ENCODE results near the gene SIL1. TPM values are rescaled to one million over a fixed set of nuclear protein-coding genes. Genes with fewer than 3 reads are reported as not detected.

The SIL1 gene
- total RNA-seq, 1 donor from 2014 or later = 29.9 TPM

DNA sequence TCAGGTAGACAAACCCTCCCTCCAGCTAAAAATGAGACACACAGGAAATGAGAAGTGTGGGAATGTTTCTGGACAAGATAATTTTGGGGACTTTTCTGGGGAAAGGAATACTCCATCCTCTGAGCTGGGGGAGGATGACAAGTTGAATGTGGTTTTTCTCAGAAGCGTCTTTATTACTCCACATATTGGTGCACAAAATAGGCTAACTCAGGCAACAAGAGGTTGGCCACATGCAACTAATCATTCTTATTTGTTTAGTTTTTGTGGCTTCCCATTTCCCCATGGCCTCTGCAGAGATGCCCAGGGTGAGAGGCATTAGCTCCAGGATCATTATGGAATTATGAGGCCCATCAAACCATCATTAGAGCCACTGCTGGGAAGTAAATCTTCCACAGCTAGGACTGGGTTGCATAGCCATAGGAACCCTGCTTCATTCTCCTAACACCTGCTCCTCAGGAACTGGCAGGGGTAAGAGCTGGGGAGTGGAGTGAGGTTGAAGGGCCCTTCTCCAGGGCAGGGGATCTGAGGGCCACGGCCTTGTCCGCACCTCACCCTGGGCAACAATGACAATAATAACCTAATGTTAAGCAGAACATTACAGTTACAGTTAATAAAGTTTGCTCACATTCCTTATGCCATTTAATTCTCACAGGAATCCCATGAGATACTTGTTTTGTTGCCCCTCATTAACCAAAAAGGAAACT is 9.3 kb upstream of the SIL1 start:
- Histone ChIP-seq H3K27me3 (ENCODE audit: control insufficient read depth, insufficient read depth, low read length) (no peaks in the 10 kb centered on the region), H3K36me3 (ENCODE audit: control insufficient read depth, insufficient read depth, low read length) (no peaks in the 10 kb centered on the region), H3K4me3 (ENCODE audit: low read depth, low read length) (no peak overlapping the region)
- TF ChIP-seq, protein P1, sequence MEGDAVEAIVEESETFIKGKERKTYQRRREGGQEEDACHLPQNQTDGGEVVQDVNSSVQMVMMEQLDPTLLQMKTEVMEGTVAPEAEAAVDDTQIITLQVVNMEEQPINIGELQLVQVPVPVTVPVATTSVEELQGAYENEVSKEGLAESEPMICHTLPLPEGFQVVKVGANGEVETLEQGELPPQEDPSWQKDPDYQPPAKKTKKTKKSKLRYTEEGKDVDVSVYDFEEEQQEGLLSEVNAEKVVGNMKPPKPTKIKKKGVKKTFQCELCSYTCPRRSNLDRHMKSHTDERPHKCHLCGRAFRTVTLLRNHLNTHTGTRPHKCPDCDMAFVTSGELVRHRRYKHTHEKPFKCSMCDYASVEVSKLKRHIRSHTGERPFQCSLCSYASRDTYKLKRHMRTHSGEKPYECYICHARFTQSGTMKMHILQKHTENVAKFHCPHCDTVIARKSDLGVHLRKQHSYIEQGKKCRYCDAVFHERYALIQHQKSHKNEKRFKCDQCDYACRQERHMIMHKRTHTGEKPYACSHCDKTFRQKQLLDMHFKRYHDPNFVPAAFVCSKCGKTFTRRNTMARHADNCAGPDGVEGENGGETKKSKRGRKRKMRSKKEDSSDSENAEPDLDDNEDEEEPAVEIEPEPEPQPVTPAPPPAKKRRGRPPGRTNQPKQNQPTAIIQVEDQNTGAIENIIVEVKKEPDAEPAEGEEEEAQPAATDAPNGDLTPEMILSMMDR (IDR thresholded peaks at IDR 0.05; ENCODE audit: insufficient read depth, low read length, poor library complexity, severe bottlenecking) = no peak
- DNase-seq (ENCODE audit: low read depth) = no peak

DNA sequence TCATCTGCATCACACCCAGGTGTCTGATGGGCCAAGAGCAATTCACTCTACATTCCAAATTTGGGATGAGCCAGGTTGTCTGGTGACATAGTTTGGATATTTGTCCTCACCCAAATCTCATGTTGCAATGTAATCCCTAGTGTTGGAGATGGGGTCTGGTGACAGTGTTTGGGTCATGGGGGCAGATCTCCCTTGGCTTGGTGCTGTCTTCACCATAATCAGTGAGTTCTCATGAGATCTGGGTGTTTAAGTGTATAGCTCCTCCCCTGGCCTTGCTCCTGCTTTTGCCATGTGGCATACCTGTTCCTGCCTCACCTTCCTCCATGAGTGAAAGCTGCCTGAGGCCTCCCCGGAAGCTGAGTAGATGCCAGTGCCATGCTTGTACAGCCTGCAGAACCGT is 7.4 kb upstream of the SIL1 start:
- TF ChIP-seq, protein P1 (IDR thresholded peaks at IDR 0.05; ENCODE audit: insufficient read depth, low read length, poor library complexity, severe bottlenecking) = no peak

DNA sequence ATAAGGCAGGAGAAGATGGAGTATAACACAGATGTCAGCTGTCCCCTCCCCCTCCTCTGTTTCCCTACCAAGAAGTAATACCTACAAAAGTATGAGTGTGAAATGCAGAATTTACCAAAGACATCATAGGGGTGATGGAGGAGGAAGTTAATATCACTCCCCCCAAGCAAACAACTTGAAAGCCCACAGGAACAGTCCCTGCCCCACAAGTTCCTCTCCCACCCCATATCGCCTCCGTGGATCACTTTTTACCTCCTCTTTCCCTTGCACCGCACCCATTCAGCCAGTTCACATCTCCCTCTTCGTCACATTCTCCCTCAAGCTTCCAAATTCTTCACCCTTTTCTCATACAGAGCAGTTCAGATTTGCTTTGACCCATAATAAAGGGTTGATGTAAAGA is 7.0 kb upstream of the SIL1 start:
- Histone ChIP-seq H3K4me3 (ENCODE audit: low read depth, low read length) (no peak overlapping the region), H3K27me3 (ENCODE audit: control insufficient read depth, insufficient read depth, low read length) (no peaks in the 10 kb centered on the region), H3K36me3 (ENCODE audit: control insufficient read depth, insufficient read depth, low read length) (no peaks in the 10 kb centered on the region)
- DNase-seq (ENCODE audit: low read depth) = no peak
- TF ChIP-seq, protein P1 (IDR thresholded peaks at IDR 0.05; ENCODE audit: insufficient read depth, low read length, poor library complexity, severe bottlenecking) = no peak

More for the DNA sequence above, 7.4 kb upstream of the SIL1 start:
- H3K27me3 ChIP-seq (ENCODE audit: control insufficient read depth, insufficient read depth, low read length) = no peaks in the 10 kb centered on the region
- no peak for DNase-seq (ENCODE audit: low read depth)
- H3K4me3 ChIP-seq (ENCODE audit: low read depth, low read length) = no peak overlapping the region
- no peaks in the 10 kb centered on the region for H3K36me3 ChIP-seq (ENCODE audit: control insufficient read depth, insufficient read depth, low read length)

DNA sequence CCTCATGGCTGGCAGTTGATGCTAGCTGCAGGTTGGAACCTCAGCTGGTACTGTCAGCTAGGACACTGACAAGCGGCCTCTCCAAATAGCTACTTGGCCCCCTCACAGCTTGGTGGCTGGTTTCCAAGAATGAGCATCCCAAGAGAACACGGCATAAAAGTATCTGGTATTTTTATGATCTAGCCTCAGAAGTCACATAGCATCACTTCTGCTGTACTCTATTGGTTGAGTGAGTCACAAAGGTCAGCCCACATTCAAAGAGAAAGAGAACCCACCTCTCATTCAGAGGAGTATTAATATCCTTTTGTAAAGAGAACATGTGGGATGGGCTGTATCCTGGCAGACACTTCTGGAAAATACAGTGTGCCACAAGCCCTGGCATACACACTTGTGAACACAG is 6.0 kb upstream of the SIL1 start:
- Histone ChIP-seq H3K27me3 (ENCODE audit: control insufficient read depth, insufficient read depth, low read length) (no peaks in the 10 kb centered on the region), H3K4me3 (ENCODE audit: low read depth, low read length) (no peak overlapping the region), H3K36me3 (ENCODE audit: control insufficient read depth, insufficient read depth, low read length) (no peaks in the 10 kb centered on the region)
- no peak for DNase-seq (ENCODE audit: low read depth)
- TF ChIP-seq, protein P1 (IDR thresholded peaks at IDR 0.05; ENCODE audit: insufficient read depth, low read length, poor library complexity, severe bottlenecking) = no peak

DNA sequence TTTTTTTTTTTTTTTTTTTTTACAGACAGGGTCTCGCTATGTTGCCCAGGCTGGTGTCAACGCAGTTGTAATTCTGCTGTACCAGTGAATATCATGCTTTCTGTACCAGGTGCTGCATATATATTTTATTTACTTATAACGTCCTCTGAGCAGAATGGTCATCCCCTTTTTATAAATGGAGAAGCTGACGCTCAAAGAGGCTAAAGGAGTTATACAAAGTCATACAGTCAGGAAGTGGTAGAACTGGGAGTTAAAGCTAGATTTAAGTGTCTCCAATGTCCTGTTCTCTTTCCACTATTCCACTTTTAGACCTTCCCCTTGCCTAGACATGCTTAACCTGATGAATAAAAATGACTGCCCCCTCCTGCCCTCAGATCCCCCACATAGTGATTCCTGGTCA is 1.2 kb upstream of the SIL1 start:
- no peak for DNase-seq (ENCODE audit: low read depth)
- Histone ChIP-seq H3K27me3 (ENCODE audit: control insufficient read depth, insufficient read depth, low read length) (no peaks in the 10 kb centered on the region), H3K36me3 (ENCODE audit: control insufficient read depth, insufficient read depth, low read length) (no peaks in the 10 kb centered on the region), H3K4me3 (ENCODE audit: low read depth, low read length) (no peak overlapping the region)
- TF ChIP-seq, protein P1 (IDR thresholded peaks at IDR 0.05; ENCODE audit: insufficient read depth, low read length, poor library complexity, severe bottlenecking) = no peak
